ENCODE data around the gene ZNF136. TPM values are rescaled to one million over a fixed set of nuclear protein-coding genes. Genes with fewer than 3 reads are reported as not detected.

Gene ZNF136
- total RNA-seq, result 4.2 and 5.2 TPM in 2 replicates

GRCh38 chr19:12162882-12163806, at the start of gene ZNF136:
Gene ZNF136, plus strand, starts transcription at chr19:12163096. Its CDS starts 108 bp downstream, at chr19:12163204.

GRCh38 chr19:12139885-12140544, 22.9 kb upstream of the ZNF136 start, which contains the start of gene ZNF20:
Gene ZNF20, minus strand, starts transcription at chr19:12140350. Its CDS starts 168 bp downstream, at chr19:12140182.

DNA sequence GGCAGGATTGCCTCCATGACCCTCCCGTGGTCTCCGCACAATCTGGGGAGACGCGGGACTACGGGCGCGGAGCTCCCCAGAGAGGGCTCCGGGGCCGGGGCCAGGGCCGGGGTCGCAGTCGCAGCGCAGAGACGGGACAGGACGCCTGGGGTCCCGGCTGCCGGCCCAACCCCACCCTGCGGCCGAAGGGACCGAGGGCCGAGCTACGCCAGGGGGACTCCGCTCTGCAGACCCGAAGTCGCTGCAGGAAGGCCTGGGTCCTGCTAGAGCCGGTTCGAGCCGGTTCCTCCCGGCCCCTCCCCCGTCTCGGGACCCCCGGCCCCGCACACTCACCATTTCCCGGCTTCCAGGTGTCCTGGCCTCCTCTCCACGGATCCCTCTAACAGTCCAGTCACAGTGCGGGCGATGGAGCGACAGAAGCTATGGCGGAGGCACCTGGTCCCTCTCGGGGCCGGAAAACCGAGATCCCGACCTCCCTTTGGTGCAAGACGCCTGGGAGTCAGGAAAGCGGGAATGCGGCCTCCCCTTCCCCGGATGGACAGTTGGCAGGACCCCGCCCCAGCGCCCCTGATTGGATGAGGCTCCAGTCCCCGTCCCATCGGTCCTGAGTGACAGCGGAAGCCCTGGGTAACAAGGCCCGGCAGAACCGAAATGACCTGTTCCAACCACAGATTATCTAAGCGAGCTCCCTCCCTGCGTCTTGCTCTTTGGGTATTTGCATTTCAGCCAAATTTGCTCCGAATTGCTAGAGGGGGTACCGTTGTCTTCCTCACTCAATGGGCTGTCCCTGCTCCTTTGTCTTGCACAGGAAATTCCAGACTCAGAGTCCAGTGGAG, 6.5 kb upstream of the ZNF136 start, which contains the start of gene ZNF625:
Gene ZNF625, minus strand, starts transcription at position 512 of the 836 bp plus-strand sequence. Its CDS starts 176 bp downstream, at position 336.

Other genes with a start within 250 kb of the ZNF136 start
- 4.5 and 6.8 TPM in 2 replicates for gene ZNF700, start 238.0 kb upstream of the ZNF136 start, total RNA-seq
- under 0.01 TPM in 1 of 2 replicates, not detected in the other for gene ZNF763, start 198.1 kb upstream of the ZNF136 start, total RNA-seq
- 1.7 and 2.6 TPM in 2 replicates for gene ZNF433, start 127.4 kb upstream of the ZNF136 start, total RNA-seq
- under 0.01 and 0.15 TPM in 2 replicates for gene ZNF878, start 110.1 kb upstream of the ZNF136 start, total RNA-seq
- gene ZNF844, start 98.4 kb upstream of the ZNF136 start, total RNA-seq, result 0.97 and 1.4 TPM in 2 replicates
- 1.9 and 2.6 TPM in 2 replicates for gene ZNF20, start 22.7 kb upstream of the ZNF136 start, total RNA-seq
- 8.8 and 10.5 TPM in 2 replicates for gene ZNF625, start 6.4 kb upstream of the ZNF136 start, total RNA-seq
- 3.9 and 8.2 TPM in 2 replicates for gene ZNF44, start 131.8 kb downstream of the ZNF136 start, total RNA-seq
- gene ZNF563, start 170.5 kb downstream of the ZNF136 start, total RNA-seq, result 0.30 and 0.65 TPM in 2 replicates
- gene ZNF442, start 202.6 kb downstream of the ZNF136 start, total RNA-seq, result 0.32 and 1.1 TPM in 2 replicates
- gene ZNF799, start 238.2 kb downstream of the ZNF136 start, total RNA-seq, result 4.2 and 5.5 TPM in 2 replicates

Measured in epithelial cell of umbilical artery (primary cell).